ENCODE measurements around the gene EXO5. TPM values are rescaled to one million over a fixed set of nuclear protein-coding genes. Genes with fewer than 3 reads are reported as not detected.
A peak's percentile ranks its signal among the peaks of the same experiment; 100 is the strongest.

EXO5 gene
- total and polyA plus RNA-seq, 2 of the 8 experiments (the other 6 are each of a cell fraction or from before 2014, with no cell fraction given), result 4.4 to 8.5 TPM

DNA sequence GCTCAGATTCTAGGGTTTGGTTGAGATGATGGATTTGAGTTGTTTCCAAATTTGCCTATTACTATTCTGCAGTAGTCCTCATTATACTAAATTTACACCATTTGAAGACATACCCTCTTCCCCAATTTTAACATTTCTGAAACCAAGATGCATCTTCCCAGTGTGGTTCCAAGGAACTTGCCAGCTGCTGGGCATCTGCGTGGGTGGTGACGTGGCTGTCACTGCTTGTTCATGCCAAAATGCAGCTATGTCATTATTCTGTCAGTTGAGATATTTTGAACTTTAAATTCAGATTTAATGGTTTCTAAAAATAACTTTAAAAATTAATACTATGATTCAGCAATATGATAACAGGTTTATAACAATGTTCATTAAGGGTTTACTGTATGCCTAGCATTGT, 30.3 kb upstream of the EXO5 start:
- no peak for TF ChIP-seq TAF7 (optimal IDR thresholded peaks at IDR 0.05; ENCODE audit: borderline replicate concordance, low read depth, low read length)
- TF ChIP-seq HDAC2 (IDR thresholded peaks at IDR 0.05; ENCODE audit: borderline replicate concordance in 1 of 2, low read depth in 2 of 2, low read length in 2 of 2), result no peak
- no peak for TF ChIP-seq CHD1 (IDR thresholded peaks at IDR 0.05; ENCODE audit: low read depth, low read length)
- no peak for TF ChIP-seq JUN (IDR thresholded peaks at IDR 0.05; ENCODE audit: low read depth, low read length)
- DNase-seq (ENCODE audit: low read depth in 1 of 2, low spot score in 2 of 2) (no peak), FAIRE-seq (no peak)
- no peak overlapping the region for H2BK12ac ChIP-seq (ENCODE audit: low read depth, low read length)
- H2BK20ac ChIP-seq (ENCODE audit: low read length), result no peak overlapping the region
- H3K4me3 ChIP-seq (ENCODE audit: extremely low read depth in 1 of 4, insufficient read depth in 2 of 4, low read depth in 3 of 4, low read length in 4 of 4), result peak overlapping the region in 2 of 4 experiments; percentile 77 to 81; a peak in 3 of 8 replicates
- no peak overlapping the region for H3K9ac ChIP-seq (replicated peaks in 1 of 4; ENCODE audit: extremely low read depth in 1 of 4, low read depth in 3 of 4, low read length in 3 of 4)
- H4K8ac ChIP-seq (ENCODE audit: extremely low read depth, insufficient read depth, low read length), result no peak overlapping the region
- no peak overlapping the region for H3K14ac ChIP-seq (ENCODE audit: insufficient read length)
- H3K23ac ChIP-seq (ENCODE audit: insufficient read length), result no peak overlapping the region
- no peaks in the 10 kb centered on the region for H3K79me2 ChIP-seq (ENCODE audit: control insufficient read depth in 1 of 2, insufficient read depth in 2 of 2, low read length in 2 of 2)
- H3K56ac ChIP-seq (replicated peaks; ENCODE audit: insufficient read length, low read depth, low read length), result no peak overlapping the region
- H2BK15ac ChIP-seq (ENCODE audit: low read length), result no peak overlapping the region
- ChIA-PET CTCF (ENCODE audit: partially characterized antibody) (interaction anchor here (1.2 to 1.9 kb wide), 2 partner anchors 20 to 54 kb away, joined by 3 to 9 read pairs; partner anchors contain the start of gene ZNF684), POLR2A (ENCODE audit: partially characterized antibody) (interaction anchor here (0.9 to 1.8 kb wide), 5 partner anchors 9 to 30 kb away, joined by 3 to 6 read pairs (median 3); partner anchors contain the start of gene EXO5)
- H3K27me3 ChIP-seq (replicated peaks in 1 of 4; ENCODE audit: control insufficient read depth in 3 of 4, extremely low read depth in 1 of 4, insufficient read depth in 3 of 4, low read length in 3 of 4), result peaks cover 0 to 3% (median 0%) of the 10 kb centered on the region in 4 experiments; a peak in 1 of 7 replicates
- H3K4me2 ChIP-seq (ENCODE audit: insufficient read depth in 1 of 2, low read depth in 2 of 2, low read length in 2 of 2), result peak overlapping the region; percentile 92 to 93
- peaks cover 0 to 2% of the 10 kb centered on the region in 2 experiments for H4K20me1 ChIP-seq (replicated peaks in 1 of 2; ENCODE audit: control insufficient read depth in 1 of 2, insufficient read depth in 2 of 2, low read length in 2 of 2)
- H4K5ac ChIP-seq (ENCODE audit: insufficient read length, low read depth, low read length), result no peak overlapping the region
- H3K9me3 ChIP-seq (ENCODE audit: insufficient read depth in 2 of 2, low read depth in 1 of 2, low read length in 1 of 2), result peaks cover 5 to 9% of the 10 kb centered on the region in 2 experiments
- H3K27ac ChIP-seq (ENCODE audit: low read depth, low read length), result no peak overlapping the region
- peaks cover 7% of the 10 kb centered on the region for H3K23me2 ChIP-seq (ENCODE audit: low read depth, low read length)
- H2BK120ac ChIP-seq (replicated peaks; ENCODE audit: low read depth, low read length), result no peak overlapping the region
- H2AFZ ChIP-seq (ENCODE audit: low read length), result 0 out of 2 replicates have a peak overlapping the region, but pooled peaks have one; percentile 38
- H3K4ac ChIP-seq (replicated peaks; ENCODE audit: insufficient read length, low read depth, low read length), result no peak overlapping the region
- no peak overlapping the region for H3K18ac ChIP-seq (ENCODE audit: extremely low read depth, low read length)
- H2BK5ac ChIP-seq (ENCODE audit: low read depth, low read length), result no peak overlapping the region
- peaks cover 0 to 4% (median 0%) of the 10 kb centered on the region in 4 experiments; a peak in 1 of 7 replicates for H3K4me1 ChIP-seq (replicated peaks in 1 of 4; ENCODE audit: control insufficient read depth in 3 of 4, insufficient read depth in 4 of 4, low read length in 3 of 4)
- 87% methylated on average over 2 of the region's 2 CpGs; no CpG with 5 or more reads in 1 of the 2 experiments for WGBS, 2 experiments (ENCODE audit: extremely low coverage in 1 of 2, insufficient coverage in 1 of 2, insufficient read length in 1 of 2, insufficient replicate concordance in 2 of 2, low coverage in 1 of 2, low lambda C conversion rate in 2 of 2, missing lambda C conversion rate in 1 of 2)
- no peaks in the 10 kb centered on the region for H3K79me1 ChIP-seq (ENCODE audit: low read depth, low read length)
- no peak overlapping the region for H2AK5ac ChIP-seq (ENCODE audit: low read depth, low read length)
- H3K36me3 ChIP-seq (ENCODE audit: control insufficient read depth in 2 of 4, insufficient read depth in 4 of 4, low read length in 3 of 4), result no peaks in the 10 kb centered on the region; a peak in 1 of 8 replicates
- H4K91ac ChIP-seq (replicated peaks; ENCODE audit: insufficient read length, low read length), result no peak overlapping the region
